Chondrocyte (in vitro differentiated cells): ENCODE measurements around the gene PNPLA2. TPM values are rescaled to one million over a fixed set of nuclear protein-coding genes. Genes with fewer than 3 reads are reported as not detected.
A peak's percentile ranks its signal among the peaks of the same experiment; 100 is the strongest.

Experiments
- DNase-seq: peaks from one replicate; pipeline ENCODE4 v3.0.0; 2021; ENCODE audit warnings: mixed read lengths, low spot score
- H3K27ac Mint-ChIP-seq: one replicate; pipeline ENCODE4 v1.8.0; 2021; ENCODE audit warnings: mild to moderate bottlenecking, moderate library complexity, mixed read lengths; ENCODE audit not compliant: unreplicated experiment
- H3K27me3 Mint-ChIP-seq: 2 replicates; pipeline ENCODE4 v1.8.0; 2021; ENCODE audit warnings: low read depth, mixed read lengths
- H3K36me3 Mint-ChIP-seq: 2 replicates; pipeline ENCODE4 v1.8.0; 2021; ENCODE audit warnings: low read depth, mixed read lengths
- H3K4me1 Mint-ChIP-seq: 2 replicates; pipeline ENCODE4 v1.8.0; 2021; ENCODE audit warnings: low read depth, mild to moderate bottlenecking, mixed read lengths
- H3K4me3 Mint-ChIP-seq: one replicate; pipeline ENCODE4 v1.8.0; 2021; ENCODE audit warnings: mild to moderate bottlenecking, moderate library complexity, mixed read lengths; ENCODE audit not compliant: unreplicated experiment
- H3K9me3 Mint-ChIP-seq: 2 replicates; pipeline ENCODE4 v1.8.0; 2021; ENCODE audit warnings: low read depth, mixed read lengths
- total RNA-seq: library from RNA; stranded (reverse); gene quantifications from 3 replicates; pipeline ENCODE4 v1.2.1, GENCODE V29; 2021
- TF ChIP-seq, protein P1 (sequence below): fragments of 200-600 bp; sonication (generic); IDR thresholded peaks from 2 replicates; pipeline ENCODE4 v1.5.0; 2021; ENCODE audit warnings: antibody characterized with exemption, mild to moderate bottlenecking, moderate library complexity

Gene PNPLA2
- total RNA-seq, 1 donor from 2014 or later, result 56.0 TPM

DNA sequence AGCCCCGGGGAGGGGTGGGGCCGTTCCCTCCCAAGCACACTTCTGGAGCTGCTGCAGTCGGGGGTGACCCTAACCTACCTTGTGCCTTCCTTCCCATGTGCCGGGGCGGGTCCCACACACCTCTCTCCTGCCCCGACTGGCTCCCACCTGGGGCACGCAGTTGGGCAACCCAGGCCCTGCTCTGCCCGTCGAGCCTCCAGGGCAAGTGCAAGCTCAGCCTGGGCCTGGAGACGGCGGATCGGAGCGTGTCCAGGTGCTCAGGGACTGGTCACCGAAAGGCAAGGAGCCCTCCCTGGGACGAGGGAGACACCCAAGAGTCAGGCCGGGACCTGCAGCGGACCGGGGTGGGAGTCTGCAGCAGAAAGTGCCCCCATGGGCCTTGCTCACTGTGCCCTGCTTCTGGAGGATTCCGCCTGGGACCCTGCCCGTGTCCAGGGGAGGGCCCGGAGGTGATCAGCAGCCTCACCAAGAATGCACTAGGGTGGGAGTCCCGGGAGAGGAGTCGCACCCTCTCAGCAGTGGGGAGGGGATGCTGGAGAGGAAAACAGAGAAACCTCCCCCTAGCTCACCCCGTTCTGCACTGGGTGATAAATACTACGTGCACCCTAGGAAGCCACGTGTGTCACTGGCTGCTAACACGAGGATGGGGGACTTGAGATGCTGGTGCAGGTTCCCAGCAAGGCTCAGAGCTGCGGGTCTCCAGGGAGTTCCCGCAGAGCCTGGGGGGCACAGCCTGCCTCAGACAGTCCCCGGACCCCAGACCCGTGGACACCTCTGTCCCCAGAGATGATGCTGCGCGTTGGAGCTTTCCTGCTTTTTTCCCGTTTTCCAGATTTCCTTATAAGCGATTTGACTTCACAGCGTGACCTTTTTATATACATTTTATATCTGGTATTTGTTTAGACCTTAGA is 36.2 kb upstream of the PNPLA2 start:
- no peaks in the 10 kb centered on the region for H3K27me3 Mint-ChIP-seq
- no peak overlapping the region for H3K4me3 Mint-ChIP-seq

DNA sequence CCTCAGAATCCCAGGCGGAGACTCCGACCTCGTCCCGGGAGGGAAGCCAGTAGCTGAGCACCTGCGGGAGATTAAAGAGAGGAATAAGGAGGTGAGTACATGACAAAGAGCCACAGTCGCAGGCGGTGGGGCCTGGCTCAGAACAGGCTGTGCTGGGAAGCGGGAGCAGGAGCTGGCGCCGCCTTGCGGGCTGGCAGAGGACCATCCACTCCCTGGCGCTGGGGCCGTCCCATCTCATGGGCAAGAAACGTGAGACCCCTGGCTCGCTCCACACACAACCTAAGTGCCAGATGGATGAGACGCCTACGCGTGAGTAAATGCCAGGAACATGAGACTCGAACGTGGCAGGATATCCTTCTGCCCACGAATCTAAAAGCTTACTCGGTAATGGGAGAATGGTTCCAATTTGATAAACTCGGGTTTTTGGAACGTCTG is 35.1 kb upstream of the PNPLA2 start:
- H3K4me3 Mint-ChIP-seq, result no peak overlapping the region
- no peaks in the 10 kb centered on the region for H3K9me3 Mint-ChIP-seq
- H3K27ac Mint-ChIP-seq, result peak overlapping the region; percentile 86
- TF ChIP-seq, protein P1, sequence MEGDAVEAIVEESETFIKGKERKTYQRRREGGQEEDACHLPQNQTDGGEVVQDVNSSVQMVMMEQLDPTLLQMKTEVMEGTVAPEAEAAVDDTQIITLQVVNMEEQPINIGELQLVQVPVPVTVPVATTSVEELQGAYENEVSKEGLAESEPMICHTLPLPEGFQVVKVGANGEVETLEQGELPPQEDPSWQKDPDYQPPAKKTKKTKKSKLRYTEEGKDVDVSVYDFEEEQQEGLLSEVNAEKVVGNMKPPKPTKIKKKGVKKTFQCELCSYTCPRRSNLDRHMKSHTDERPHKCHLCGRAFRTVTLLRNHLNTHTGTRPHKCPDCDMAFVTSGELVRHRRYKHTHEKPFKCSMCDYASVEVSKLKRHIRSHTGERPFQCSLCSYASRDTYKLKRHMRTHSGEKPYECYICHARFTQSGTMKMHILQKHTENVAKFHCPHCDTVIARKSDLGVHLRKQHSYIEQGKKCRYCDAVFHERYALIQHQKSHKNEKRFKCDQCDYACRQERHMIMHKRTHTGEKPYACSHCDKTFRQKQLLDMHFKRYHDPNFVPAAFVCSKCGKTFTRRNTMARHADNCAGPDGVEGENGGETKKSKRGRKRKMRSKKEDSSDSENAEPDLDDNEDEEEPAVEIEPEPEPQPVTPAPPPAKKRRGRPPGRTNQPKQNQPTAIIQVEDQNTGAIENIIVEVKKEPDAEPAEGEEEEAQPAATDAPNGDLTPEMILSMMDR, result peak; percentile 84
- no peaks in the 10 kb centered on the region for H3K27me3 Mint-ChIP-seq
- peaks cover 30% of the 10 kb centered on the region for H3K4me1 Mint-ChIP-seq
- peaks cover 5% of the 10 kb centered on the region for H3K36me3 Mint-ChIP-seq
- DNase-seq, result no peak

More for the DNA sequence above, 36.2 kb upstream of the PNPLA2 start:
- DNase-seq, result no peak
- H3K4me1 Mint-ChIP-seq, result peaks cover 33% of the 10 kb centered on the region
- no peaks in the 10 kb centered on the region for H3K9me3 Mint-ChIP-seq
- TF ChIP-seq, protein P1, result no peak
- peaks cover 5% of the 10 kb centered on the region for H3K36me3 Mint-ChIP-seq
- H3K27ac Mint-ChIP-seq, result no peak overlapping the region

DNA sequence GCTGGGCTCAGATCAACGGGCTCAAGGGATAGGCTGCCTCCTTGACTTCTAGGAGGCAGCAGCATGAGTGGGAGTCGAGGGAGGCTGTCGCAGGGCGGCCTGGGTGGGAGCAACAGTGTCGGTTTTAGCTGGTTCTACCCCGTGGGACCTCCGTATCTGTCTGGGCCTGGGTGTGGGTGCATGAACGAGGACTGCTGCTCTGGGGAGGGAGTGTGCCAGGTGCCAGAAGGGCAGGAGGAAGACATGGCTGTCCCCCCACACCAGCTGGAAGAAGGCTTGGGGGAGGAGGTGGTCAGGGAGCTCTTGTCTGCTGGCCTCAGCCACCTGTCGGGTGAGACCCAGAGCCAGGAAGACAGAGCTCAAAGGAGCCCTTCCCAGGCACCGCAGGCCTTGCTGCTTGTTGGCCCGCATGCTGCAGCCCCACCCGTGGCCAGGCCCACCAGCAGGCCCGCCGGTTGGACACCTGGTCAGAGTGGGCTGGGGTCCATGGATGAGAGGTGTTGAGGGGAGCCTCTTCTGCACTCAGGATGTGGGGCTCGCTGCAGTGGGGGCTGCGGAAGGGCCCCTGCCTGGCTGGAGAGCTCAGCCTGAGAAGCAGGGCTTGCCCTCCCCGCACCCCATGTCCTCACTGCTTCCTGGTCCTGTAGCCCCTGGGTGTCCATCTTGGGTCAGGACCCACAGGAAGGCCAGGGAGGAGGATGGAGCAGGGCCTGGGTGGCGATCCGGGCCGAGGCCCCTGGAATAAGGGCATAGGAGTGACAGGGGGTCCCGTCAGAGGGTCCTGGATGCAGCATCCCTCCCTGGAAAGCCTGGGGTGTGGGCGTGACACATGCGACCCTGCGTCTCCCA is 32.3 kb upstream of the PNPLA2 start:
- no peak for DNase-seq
- Mint-ChIP-seq H3K4me1 (peaks cover 15% of the 10 kb centered on the region), H3K36me3 (peaks cover 5% of the 10 kb centered on the region), H3K27ac (no peak overlapping the region), H3K9me3 (no peaks in the 10 kb centered on the region), H3K4me3 (no peak overlapping the region), H3K27me3 (no peaks in the 10 kb centered on the region)
- TF ChIP-seq, protein P1, result no peak

DNA sequence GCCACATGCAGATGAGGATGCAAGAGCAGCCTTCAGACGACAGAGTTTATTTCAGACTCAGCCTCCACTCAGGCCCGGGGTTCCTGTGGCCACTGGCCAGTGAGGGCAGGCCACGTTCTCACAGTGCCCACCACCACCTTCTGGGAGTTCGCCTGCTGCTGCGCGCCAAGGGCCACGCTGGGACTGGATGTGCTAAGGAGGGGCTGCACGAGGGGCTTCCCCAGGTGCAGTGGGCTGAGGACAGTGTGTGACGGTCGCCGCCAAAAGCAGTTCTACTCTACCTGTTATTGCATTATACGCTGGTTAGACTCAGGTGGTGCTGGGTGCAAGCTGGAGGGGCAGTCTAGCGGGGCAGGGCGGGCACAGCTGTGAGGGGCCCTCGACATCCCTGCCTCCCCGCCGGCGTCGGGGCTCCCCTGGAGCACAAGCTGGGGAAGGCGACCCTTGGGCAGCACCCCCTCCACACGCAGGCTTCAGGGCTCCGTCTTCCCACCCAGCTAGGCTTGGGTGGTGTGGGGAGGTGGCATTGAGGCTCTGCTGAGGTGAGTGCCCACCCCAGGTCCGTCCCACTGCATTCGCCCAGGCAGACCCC is 31.5 kb upstream of the PNPLA2 start:
- Mint-ChIP-seq H3K36me3 (peaks cover 5% of the 10 kb centered on the region), H3K27me3 (no peaks in the 10 kb centered on the region), H3K4me3 (no peak overlapping the region), H3K27ac (no peak overlapping the region), H3K9me3 (no peaks in the 10 kb centered on the region), H3K4me1 (peaks cover 13% of the 10 kb centered on the region)
- DNase-seq, result no peak
- TF ChIP-seq, protein P1, result no peak
